OCI-M1 (cell line): ENCODE results near the gene NPIPB2.
"Not testable (repeated sequence)": the region's sequence is repeated elsewhere in the genome, so short reads cannot be mapped to it uniquely, and the experiment has no call there.

Experiments used
- DNase-seq: peaks from one replicate; lab custom pipeline; 2025; lab: John Stamatoyannopoulos, UW

The NPIPB2 gene

DNA sequence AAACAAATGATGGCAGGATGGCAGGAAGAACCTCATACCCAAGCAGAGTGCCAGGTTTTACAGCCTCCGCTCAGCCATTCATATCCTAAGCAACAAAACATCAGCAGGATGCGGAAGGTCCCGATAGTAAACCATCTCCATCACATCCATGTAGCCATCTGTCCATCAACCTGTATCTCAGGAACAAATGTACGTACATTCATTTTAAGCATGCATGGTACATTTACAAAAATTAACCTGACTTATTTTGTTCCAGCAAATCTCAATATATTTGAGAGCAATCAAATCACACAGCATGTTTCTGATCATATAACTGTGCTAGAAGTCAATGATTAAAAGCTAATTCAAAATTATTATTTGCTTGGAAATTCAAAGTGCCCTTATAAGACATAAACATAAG, at the start of gene NPIPB2:
Gene NPIPB2, minus strand, starts transcription at position 101 of the 400 bp plus-strand sequence. Its CDS starts 0 bp downstream, at position 101.
- not testable (repeated sequence) for DNase-seq

DNA sequence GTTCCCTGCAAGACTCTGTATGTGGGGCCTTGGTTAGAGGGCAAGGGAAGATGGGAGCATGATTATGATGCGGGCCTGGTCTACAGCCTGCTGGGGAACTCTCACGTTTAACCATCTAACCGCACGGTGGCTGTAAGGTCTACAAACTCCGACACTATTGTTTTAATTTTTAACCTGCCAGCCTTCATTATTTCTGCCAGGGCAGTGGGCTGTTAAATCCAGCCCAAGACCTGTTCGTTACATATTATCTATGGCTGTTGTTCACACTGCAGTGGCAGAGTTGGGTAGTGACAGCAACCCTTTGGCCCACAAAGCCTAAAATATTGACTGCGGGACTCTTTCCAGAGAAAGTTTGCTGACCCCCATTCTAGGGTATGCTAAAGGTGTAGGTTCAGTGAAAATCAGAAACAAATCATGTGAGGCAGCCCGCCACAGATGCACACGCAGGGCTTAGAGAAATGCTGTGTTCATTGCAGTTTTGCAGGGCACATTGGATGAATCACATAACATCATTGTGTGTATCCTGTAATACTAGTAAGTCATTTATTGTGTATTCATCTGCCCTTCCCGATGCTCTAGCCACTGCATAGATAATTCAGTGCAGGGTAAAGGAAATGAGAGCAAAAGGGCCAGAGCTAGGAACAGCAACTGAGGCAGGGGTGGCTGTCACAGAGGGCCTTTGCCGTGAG, 49.0 kb upstream of the NPIPB2 start:
- DNase-seq: no peak

DNA sequence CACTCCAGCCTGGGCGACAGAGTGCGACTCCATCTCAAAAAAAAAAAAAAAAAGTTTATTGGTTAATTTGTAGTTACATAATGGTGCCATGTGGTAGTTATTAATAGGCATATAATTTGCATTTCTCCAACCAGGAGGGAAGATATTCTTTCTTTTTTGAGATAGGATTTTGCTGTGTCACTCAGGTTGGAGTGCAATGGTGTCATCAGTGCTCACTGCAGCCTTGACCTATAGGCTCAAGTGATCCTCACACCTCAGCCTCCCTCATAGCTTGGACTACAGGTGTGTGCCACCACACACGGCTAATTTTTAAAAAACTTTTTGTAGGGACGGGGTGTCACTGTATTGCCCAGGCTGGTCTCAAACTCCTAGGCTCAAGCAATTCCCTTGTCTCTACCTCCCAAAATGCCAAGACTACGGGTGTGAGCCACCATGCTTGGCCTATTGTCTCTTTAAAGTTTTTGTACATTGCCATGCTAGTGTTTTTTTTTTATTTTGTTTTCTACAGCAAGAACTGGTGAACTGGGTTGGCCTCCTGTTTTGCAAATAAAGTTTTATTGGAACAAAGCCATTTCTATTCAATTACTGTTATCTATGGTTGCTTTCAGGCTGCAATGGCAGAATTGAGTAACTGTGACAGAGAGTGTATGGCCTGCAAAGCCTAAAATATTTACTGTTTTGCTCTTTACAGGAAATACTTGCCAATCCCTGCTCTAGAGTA, 46.6 kb upstream of the NPIPB2 start:
- no peak for DNase-seq

DNA sequence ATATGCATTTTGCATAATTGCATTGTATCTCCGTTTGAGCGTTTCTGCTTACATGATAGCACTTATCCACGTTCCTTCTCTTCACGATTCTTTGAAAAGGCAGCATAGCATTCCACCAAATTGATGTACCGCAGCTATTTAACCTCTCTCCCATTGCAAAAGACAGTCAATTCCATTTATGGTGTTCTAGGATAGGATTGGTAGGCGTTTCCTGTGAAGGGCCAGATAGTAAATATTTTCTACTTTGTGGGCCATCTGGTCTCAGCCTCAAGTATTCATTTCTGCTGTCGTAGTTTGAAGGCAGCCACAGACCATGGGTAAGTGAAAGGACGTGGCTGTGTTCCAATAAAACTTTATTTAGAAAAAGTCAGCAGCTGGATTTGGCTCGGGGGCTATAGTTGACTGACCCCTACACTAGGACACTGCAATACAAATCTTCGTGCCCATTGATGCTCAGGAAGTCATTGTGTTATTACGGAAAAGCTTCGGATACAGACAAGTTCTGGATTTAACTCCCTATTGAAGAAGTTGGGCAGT, 44.7 kb upstream of the NPIPB2 start:
- DNase-seq: no peak

DNA sequence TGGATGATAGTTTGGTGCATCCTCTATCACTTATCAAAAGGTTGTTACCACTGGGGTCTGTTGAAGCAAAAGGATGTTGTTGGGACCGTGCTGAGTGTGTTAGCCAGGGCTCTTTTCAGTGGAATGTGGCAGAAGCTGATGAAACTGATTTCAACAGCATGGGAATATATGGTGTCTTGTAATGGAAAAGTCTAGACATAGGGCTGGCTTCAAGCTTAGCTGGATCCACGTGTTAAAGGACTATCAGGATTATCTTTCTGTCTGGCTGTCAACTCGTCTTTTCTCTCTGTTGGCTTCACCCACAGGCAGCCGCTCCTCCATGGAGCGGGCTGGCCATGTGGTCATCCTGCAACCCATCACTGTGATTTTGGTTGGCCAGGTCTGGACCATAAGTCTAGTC, 43.4 kb upstream of the NPIPB2 start:
- DNase-seq: no peak

DNA sequence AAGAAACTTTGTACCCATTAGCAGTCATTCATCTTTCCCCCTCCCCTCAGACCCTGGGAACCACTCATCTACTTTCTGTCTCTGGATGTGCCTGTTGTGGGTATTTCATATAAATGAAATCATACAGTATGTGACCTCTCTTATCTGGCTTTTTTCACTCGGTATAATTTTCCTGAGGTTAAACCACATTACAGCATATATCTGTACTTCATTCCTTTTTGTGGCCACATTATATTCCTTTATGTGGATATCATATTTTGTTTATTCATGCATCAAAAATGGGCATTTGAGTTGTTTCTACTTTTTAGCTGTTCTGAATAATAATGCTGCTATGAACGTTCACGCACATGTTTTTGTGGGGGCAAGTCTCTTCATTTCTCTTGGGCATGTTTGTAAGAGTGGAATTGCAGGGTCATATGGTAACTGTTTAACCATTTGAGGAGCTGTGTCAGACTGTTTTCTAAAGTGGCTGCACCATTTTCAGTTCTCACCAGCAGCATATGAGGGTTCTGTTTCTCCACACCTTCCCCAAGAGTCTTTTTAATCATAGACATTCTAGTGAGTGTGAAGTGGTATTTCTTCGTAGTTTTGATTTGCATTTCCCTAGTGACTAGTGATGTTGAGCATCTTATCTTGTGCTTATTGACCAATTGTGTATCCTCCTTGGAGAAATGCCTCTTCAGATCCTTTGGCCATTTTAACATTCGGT, 38.4 kb upstream of the NPIPB2 start:
- peak; percentile 44 for DNase-seq

DNA sequence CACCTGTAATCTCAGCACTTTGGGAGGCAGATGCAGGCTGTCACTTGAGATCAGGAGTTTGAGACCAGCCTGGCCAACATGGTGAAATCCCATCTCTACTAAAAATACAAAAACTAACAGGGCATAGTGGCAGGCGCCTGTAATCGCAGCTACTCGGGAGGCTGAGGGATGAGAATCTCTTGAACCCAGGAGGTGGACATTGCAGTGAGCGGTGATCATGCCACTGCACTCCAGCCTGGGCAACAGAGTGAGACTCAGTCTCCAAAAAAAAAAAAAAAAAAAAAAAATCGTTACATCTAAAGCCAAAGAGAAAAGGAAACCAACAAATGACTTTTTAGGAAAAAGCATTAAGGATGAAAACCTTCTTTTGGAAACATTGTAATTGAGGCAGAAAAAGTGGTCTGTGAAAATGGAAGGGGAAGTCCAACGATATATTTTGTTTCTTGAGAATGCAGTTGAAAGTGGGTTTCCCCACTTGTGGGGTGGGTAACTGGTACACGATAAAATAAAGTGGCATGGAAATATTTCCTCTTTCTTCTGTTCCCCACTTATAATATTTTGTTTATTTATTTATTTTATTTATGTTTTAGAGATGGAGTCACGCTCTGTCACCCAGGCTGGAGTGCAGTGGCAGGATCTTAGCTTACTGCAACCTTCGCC, 37.3 kb upstream of the NPIPB2 start:
- DNase-seq: no peak

DNA sequence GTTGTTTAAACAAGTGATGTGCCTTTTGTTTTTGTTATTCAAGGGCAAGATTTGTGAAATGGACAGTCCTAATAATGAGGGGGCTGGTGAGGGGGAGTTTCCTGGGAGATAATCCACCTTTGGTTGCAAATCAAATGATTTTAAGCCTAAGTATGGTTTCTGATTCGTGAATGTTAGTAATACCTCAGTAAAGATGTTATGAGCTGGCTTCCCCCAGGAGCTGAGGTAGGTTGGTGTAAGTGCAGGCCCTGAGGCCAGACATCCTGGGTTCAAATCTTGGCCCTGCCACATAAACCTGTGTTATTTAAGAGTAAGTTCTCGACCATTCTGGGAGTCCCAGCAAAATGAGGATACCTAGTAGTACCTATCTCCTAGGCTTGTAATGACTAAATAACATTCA, 36.2 kb upstream of the NPIPB2 start:
- no peak for DNase-seq

DNA sequence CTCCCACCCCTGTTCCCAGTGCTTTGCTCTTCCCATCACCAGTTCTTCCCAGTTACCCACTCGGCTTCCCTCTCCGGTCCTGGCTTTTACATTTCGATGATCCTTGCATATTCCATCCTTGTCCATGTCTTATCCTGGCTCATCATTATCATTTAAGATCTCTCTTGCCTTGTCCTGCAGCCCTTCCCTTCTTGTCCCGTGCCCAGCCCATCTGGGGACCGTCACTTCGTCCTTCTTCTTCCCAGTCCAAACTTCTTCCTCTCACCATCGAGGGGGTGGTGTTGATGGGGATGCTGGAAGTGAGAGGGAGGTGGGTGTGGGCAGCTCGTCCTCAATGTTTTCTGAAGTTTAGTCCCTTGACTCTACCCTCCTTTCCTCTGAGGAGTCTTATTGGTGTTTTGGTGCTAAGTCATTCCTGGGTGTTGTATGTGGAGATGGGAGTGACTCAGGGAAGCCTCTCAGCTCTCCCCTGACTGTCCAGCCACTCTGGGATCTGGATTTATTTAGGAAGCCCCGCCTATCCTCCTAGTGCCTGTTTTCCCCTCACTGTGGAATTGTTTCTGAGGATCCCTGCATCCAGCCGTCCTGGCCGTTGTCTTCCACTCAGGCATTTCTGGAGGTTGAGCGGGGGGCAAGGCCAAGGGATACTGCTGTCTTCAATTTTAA, 35.7 kb upstream of the NPIPB2 start:
- no peak for DNase-seq

DNA sequence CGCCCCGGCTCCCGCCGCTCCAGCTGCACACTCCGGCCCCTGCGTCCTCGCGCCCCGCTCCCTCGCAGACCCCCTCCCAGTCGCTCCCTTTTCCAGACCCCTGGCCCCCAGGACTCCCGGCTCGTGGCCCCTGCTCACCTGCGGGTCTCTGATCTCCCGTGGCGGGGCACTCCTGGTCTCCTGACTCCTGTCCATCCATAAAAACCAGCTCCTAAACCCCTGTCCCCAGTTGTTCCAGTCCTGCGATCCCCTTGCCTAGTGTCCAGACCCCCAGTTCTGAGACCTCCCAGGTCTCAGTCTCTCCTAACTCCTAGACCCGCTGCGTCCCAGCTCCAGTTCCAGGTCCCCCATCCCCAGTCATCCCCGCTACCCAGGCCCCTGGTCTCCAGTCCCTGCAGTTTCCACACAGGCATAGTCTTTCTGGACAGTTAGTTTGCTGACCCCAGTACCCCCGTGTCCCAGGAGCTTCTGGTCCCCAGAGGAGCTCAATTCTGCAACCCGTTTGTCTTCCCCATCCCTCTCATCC, 35.1 kb upstream of the NPIPB2 start:
- no peak for DNase-seq

DNA sequence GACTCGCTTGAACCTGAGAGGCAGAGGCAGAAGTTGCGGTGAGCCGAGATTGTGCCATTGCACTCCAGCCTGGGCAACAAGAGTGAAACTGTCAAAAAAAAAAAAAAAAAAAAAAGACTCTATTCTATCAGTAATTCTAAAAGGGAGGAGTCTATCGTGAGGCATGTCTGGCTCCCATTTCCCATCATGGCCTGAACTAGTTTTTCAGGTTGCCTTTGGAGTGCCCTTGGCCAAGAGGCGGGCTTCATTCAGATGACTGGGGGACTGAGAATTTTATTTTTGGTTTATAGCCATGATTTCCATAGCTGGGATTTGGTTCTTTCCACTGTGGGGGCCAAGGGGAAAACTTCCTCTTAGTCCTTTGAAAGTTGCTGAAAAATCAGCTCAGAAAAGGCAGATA, 31.2 kb upstream of the NPIPB2 start:
- DNase-seq: no peak

DNA sequence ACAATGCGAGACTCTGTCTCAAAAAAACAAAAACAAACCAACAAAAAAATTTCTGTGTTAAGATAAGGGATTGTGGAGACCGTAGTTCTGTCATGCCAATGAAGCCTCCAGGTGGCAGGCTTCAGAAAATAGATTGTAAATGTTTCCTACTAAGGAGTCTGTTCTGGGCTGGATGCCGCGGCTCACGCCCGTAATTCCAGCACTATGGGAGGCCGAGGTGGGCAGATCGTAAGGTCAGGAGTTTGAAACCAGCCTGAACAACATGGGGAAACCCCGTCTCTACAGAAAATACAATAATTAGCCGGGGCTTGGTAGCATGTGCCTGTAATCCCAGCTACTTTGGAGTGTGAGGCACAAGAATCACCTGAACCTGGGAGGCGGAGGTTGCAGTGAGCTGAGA, 30.3 kb upstream of the NPIPB2 start:
- DNase-seq: no peak

DNA sequence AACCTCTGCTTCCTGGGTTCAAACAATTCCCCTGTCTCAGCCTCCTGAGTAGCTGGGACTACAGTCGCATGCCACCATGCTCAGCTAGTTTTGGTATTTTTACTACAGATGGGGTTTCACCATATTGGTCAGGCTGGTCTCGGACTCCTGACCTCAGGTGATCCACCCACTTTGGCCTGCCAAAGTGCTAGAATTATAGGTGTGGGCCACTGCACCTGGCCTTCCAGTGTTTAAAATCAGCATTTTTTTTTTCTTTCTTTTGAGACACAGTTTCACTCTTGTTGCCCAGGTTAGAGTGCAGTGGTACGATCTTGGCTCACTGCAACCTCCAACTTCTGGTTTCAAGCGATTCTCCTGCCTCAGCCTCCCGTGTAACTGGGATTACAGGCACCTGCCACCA, 28.4 kb upstream of the NPIPB2 start:
- not testable (repeated sequence) for DNase-seq

DNA sequence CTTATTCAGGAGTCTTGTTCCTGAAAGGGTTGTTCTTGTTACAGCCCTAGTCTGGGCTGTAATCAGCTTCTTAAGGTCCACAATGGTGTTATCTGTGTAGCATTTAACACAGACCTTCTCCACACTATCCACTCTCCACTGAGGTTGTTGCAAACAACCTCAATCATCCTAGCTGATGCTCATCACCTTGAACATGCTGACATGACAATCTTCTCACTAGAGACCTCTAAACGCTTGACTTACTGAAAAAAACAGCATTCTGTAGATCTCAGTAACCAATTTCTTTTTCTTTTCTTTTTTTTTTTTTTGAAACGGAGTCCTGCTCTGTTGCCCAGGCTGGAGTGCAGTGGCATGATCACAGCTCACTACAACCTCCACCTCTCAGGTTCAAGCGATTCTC, 26.7 kb upstream of the NPIPB2 start:
- no peak for DNase-seq

DNA sequence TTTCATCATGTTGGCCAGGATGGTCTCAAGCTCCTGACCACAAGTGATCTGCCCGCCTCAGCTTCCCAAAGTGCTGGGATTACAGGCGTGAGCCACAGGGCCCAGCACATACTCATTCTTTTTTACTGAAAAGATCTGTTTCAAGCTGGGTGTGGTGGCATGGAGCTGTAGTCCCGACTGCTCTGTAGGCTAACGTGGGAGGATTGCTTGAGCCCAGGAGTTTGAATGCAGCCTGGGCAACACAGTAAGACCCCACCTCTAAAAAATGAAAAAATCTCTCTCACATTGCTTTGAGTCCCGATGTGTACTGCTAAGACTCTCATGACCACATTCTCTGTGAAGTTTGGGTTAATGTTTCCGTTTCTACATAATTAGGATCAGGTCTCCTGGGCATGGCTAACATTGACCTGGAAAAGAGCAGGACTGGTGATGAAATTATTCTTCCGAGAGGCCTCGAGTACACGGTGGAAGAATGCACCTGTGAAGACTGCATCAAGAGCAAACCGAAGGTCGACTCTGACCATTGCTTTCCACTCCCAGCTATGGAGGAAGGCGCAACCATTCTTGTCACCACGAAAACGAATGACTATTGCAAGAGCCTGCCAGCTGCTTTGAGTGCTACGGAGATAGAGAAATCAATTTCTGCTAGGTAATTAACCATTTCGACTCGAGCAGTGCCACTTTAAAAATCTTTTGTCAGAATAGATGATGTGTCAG, 25.5 kb upstream of the NPIPB2 start:
- no peak for DNase-seq

DNA sequence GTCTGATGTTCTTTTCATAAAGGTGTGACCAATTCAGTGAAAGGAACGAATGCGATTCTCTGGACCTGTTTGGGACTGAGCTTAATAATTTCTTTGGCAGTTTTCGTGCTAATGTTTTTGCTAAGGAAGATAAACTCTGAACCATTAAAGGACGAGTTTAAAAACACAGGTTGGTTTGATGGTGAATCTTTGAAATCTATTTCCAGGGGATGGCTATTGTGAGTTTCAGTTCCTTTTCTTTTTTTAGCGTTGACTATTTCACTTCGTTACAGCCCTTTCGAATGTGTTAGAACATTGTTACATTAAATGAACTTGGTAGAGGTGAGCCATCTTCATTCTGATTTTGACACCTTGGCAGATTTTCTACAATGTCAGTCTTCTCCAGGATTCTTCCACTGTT, 24.3 kb upstream of the NPIPB2 start:
- no peak for DNase-seq

DNA sequence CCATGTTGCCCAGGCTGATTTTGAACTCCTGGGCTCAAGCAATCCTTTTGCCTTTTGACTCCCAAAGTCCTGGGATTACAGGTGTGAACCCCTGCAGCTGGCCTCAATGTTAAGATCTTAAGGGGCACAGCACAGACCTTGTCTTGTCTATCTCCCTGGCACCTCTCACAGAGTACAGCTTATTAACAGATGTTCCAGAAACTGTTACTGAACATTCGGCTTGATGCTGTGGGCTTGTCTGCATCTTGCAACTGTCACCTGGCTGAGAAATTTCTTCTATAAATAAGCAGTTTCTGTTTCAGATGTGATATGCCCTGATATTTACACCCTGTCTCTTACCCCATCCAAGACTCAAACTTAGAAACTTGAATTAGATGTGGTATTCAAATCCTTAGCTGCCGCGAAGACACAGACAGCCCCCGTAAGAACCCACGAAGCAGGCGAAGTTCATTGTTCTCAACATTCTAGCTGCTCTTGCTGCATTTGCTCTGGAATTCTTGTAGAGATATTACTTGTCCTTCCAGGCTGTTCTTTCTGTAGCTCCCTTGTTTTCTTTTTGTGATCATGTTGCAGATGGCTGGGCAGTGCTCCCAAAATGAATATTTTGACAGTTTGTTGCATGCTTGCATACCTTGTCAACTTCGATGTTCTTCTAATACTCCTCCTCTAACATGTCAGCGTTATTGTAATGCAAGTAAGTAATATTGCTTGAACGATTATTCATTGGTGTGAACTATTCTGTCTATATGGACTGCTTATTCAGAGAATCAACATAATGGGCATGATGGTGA, 23.1 kb upstream of the NPIPB2 start, which contains the start of gene TNFRSF17:
Gene TNFRSF17, plus strand, starts transcription at position 450 of the 791 bp plus-strand sequence. Its CDS starts 115 bp downstream, at position 565.
- no peak for DNase-seq

DNA sequence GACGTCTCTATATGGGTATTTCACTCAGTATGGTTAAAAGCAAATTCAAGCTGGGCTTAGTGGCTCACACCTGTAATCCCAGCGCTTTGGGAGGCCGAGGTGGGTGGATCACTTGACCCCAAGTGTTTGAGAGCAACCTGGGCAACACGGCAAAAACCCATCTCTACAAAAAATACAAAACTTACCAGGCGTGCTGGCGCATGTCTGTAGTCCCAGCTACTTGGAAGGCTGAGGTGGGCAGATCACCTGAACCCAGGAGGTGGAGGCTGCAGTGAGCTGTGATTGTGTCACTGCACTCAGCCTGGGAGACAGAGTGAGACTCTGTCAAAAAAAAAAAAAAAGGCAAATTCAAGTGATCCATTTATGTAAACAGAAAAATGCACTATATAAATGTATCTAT, 21.9 kb upstream of the NPIPB2 start:
- DNase-seq: no peak

DNA sequence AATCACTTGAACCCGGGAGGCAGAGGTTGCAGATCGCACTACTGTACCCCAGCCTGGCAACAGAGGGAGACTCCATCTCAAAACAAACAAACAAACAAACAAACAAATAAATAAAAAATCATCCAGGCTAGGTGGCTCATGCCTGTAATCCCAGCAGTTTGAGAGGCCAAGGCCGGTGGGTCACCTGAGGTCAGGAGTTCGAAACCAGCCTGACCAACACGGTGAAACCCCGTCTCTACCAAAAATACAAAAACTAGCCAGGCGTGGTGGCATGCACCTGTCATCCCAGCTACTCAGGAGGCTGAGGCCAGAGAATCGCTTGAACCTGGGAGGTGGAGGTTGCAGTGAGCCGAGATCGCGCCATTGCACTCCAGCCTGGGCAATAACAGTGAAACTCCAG, 21.1 kb upstream of the NPIPB2 start:
- not testable (repeated sequence) for DNase-seq

DNA sequence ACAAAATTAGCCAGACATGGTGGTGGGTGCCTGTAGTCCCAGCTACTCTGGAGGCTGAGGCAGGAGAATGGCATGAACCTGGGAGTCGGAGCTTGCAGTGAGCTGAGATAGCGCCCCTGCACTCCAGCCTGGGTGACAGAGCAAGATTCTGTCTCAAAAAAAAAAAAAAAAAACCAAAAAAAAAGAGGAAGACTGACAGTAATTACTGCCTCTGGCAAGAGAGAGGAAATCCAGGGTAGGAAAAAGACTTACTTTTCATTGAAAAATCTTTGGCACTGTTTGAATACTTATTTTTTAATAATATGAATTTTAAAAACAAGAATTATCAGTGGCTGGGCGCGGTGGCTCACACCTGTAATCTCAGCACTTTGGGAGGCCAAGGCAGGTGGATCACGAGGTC, 20.6 kb upstream of the NPIPB2 start:
- peak; percentile 46 for DNase-seq
